K562 (cell line): Measurements from ENCODE around the gene TUBG2. TPM values are rescaled to one million over a fixed set of nuclear protein-coding genes. Genes with fewer than 3 reads are reported as not detected.

Experiments used
- CHD2 ChIP-seq: IDR thresholded peaks from 2 replicates; pipeline ENCODE4 v1.6.1; 2011; ENCODE audit warnings: low read depth, low read length
- ELF4 ChIP-seq: fragments of 450-650 bp; formaldehyde crosslinking; IDR thresholded peaks from 2 replicates; pipeline ENCODE4 v1.4.0; 2022; ENCODE audit warnings: missing genetic modification characterization
- FUS ChIP-seq: fragments of 200-400 bp; formaldehyde crosslinking; optimal IDR thresholded peaks from 2 replicates; pipeline ENCODE3; 2017; ENCODE audit warnings: low read depth, low read length
- HDAC3 ChIP-seq: fragments of 450-650 bp; IDR thresholded peaks from 2 replicates; pipeline ENCODE4 v1.6.1; 2018; ENCODE audit warnings: borderline replicate concordance, mild to moderate bottlenecking, moderate library complexity; ENCODE audit not compliant: partially characterized antibody
- HDAC8 ChIP-seq: fragments of 450-650 bp; IDR thresholded peaks from 2 replicates; pipeline ENCODE4 v1.6.1; 2016; ENCODE audit warnings: mild to moderate bottlenecking, missing genetic modification characterization, moderate library complexity, missing compliant biosample characterization
- KDM2B ChIP-seq: fragments of 250-450 bp; sonication (Bioruptor Pico); IDR thresholded peaks from 2 replicates; pipeline ENCODE4 v1.8.0; 2021; ENCODE audit warnings: mild to moderate bottlenecking, moderate library complexity
- PCBP2 ChIP-seq: fragments of 200-400 bp; formaldehyde crosslinking; IDR thresholded peaks from 2 replicates; pipeline ENCODE4 v1.6.1; 2018; ENCODE audit warnings: low read length, low read depth, mild to moderate bottlenecking, moderate library complexity; ENCODE audit not compliant: poor library complexity, severe bottlenecking
- TBP ChIP-seq: optimal IDR thresholded peaks from 2 replicates; pipeline ENCODE3; 2011; ENCODE audit warnings: low read depth, low read length, improper control_type of control experiment
- ZBTB7A ChIP-seq: IDR thresholded peaks from 2 replicates; pipeline ENCODE4 v1.6.1; 2011; ENCODE audit warnings: low read depth, mild to moderate bottlenecking, low read length, moderate library complexity, borderline replicate concordance; ENCODE audit not compliant: control insufficient read depth
- ZFX ChIP-seq: sonication (generic); formaldehyde crosslinking; IDR thresholded peaks from 2 replicates; pipeline ENCODE4 v1.8.0; 2022; ENCODE audit warnings: mild to moderate bottlenecking, missing genetic modification reagents, moderate library complexity
- ZNF212 ChIP-seq: fragments of 450-650 bp; formaldehyde crosslinking; IDR thresholded peaks from 2 replicates; pipeline ENCODE4 v1.4.0; 2020; ENCODE audit warnings: mild to moderate bottlenecking
- ZNF263 ChIP-seq: sonication (generic); formaldehyde crosslinking; IDR thresholded peaks from 2 replicates; pipeline ENCODE4 v1.8.0; 2022; ENCODE audit warnings: mild to moderate bottlenecking, missing genetic modification reagents, borderline replicate concordance
- ZNF444 ChIP-seq: fragments of 250-450 bp; sonication (Bioruptor Pico); IDR thresholded peaks from 2 replicates; pipeline ENCODE4 v1.4.0; 2020; ENCODE audit warnings: mild to moderate bottlenecking, moderate library complexity
- ZNF695 ChIP-seq: fragments of 450-650 bp; formaldehyde crosslinking; IDR thresholded peaks from 2 replicates; pipeline ENCODE4 v1.4.0; 2020; ENCODE audit warnings: mild to moderate bottlenecking, moderate library complexity
- ZNF740 ChIP-seq, 3 experiments: fragments of 200-800 bp in 1 of 3; sonication (Bioruptor generic) in 1 of 3; sonication (generic) in 1 of 3; formaldehyde crosslinking in 1 of 3; IDR thresholded peaks; 2 replicates each; pipeline versions ENCODE4 v1.6.1 to v1.8.0; 2016 to 2022; ENCODE audit warnings: mild to moderate bottlenecking in 2 of 3, missing compliant biosample characterization in 2 of 3, missing genetic modification characterization in 2 of 3, missing genetic modification reagents in 1 of 3
- ZNF76 ChIP-seq: fragments of 250-450 bp; sonication (Bioruptor Pico); IDR thresholded peaks from 2 replicates; pipeline ENCODE4 v1.4.0; 2020; ENCODE audit warnings: mild to moderate bottlenecking, moderate library complexity, borderline replicate concordance
- polyA plus RNA-seq, 8 experiments: library from polyadenylated mRNA; depleted of rRNA in 4 of 8; stranded (reverse) in 5 of 8; unstranded in 3 of 8; fragments of >200 nt; fragmentation: Nextera tagmentation in 2 of 8; fragmentation: Illumina TruSeq in 1 of 8; extraction: Ambion mirVana in 2 of 8; extraction: Trizol in 1 of 8; gene quantifications; 2 replicates each; pipeline versions ENCODE4 v1.2.1 to v1.2.3, GENCODE V29; 2011 to 2014; ENCODE audit warnings: inconsistent platforms in 1 of 8, missing spikeins in 1 of 8
- total RNA-seq, 7 experiments: library from RNA; depleted of rRNA in 6 of 7; stranded (reverse); fragments of >200 nt in 6 of 7; fragmentation: Illumina TruSeq in 2 of 7; extraction: Trizol in 2 of 7; gene quantifications; 2 replicates each; pipeline versions ENCODE4 v1.2.1 to v1.2.3, GENCODE V29; 2011 to 2021; ENCODE audit warnings: low replicate concordance in 1 of 7
- TF ChIP-seq, protein P1 (sequence below), 2 experiments: fragments of 200-800 bp in 1 of 2; sonication (Bioruptor generic) in 1 of 2; sonication (generic) in 1 of 2; formaldehyde crosslinking in 1 of 2; IDR thresholded peaks in 1 of 2; conservative IDR thresholded peaks in 1 of 2; 2 replicates each; pipeline versions ENCODE4 v1.5.0 to v1.6.1; 2016 to 2020; ENCODE audit warnings: missing compliant biosample characterization in 1 of 2, missing genetic modification characterization in 1 of 2, missing genetic modification reagents in 1 of 2
- TF ChIP-seq, protein P2 (sequence below): fragments of 450-650 bp; IDR thresholded peaks from 2 replicates; pipeline ENCODE4 v1.7.1; 2018; ENCODE audit warnings: mild to moderate bottlenecking, low read depth; ENCODE audit not compliant: partially characterized antibody

Gene TUBG2
- total and polyA plus RNA-seq, 9 of the 15 experiments (the other 6 are each of a cell fraction or from before 2014, with no cell fraction given), result 0.09 to 0.80 (median 0.24) TPM; not detected in 2

DNA sequence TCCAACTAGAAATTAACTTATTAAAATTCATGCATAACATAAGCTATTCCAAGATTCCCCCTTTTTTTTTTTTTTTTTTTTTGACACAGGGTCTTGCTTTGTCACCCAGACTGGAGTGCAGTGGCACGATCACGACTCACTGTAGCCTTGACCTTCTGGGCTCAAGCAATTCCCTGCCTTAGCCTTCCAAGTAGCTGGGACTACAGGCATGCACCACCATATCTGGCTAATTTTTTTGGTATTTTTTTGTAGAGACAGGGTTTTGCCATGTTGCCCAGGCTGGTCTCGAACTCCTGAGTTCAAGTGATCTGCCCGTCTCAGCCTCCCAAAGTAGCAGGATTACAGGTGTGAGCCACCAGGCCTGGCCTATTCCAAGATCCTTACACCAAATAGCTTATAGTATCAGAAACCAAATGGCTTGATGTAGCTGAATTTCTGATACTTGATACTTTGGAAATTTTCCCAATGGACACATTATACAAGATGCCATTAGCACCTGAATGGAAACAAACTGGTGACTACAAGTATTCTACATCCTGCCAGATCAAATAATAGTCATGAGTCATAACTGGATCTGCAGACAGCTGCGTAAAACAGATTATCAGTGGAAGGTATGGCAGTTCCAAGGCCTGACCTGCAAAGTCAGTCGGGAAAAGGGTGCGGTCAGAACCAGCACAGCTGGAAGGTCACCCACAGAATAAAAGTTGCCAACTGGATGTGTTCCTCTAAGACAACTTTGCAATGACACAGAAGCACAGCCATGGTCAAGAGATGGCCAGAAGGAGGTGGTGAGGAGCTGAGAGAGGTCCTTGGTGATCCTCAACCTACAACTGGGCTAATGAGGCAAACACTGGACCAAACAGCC lies 35.1 kb upstream of the TUBG2 start (continued):
- TF ChIP-seq, protein P1, sequence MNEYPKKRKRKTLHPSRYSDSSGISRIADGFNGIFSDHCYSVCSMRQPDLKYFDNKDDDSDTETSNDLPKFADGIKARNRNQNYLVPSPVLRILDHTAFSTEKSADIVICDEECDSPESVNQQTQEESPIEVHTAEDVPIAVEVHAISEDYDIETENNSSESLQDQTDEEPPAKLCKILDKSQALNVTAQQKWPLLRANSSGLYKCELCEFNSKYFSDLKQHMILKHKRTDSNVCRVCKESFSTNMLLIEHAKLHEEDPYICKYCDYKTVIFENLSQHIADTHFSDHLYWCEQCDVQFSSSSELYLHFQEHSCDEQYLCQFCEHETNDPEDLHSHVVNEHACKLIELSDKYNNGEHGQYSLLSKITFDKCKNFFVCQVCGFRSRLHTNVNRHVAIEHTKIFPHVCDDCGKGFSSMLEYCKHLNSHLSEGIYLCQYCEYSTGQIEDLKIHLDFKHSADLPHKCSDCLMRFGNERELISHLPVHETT (CRISPR knock-in tag; conservative IDR thresholded peaks at IDR 0.05 in 1 of 2, IDR thresholded peaks at IDR 0.05 in 1 of 2), result peak in 1 of 2 experiments; percentile 28; a peak in 1 of 4 replicates
- no peak for TF ChIP-seq PCBP2
- no peak for TF ChIP-seq CHD2
- no peak for TF ChIP-seq ELF4 (CRISPR knock-in tag)
- no peak for TF ChIP-seq ZNF695 (CRISPR knock-in tag)
- TF ChIP-seq, protein P2, sequence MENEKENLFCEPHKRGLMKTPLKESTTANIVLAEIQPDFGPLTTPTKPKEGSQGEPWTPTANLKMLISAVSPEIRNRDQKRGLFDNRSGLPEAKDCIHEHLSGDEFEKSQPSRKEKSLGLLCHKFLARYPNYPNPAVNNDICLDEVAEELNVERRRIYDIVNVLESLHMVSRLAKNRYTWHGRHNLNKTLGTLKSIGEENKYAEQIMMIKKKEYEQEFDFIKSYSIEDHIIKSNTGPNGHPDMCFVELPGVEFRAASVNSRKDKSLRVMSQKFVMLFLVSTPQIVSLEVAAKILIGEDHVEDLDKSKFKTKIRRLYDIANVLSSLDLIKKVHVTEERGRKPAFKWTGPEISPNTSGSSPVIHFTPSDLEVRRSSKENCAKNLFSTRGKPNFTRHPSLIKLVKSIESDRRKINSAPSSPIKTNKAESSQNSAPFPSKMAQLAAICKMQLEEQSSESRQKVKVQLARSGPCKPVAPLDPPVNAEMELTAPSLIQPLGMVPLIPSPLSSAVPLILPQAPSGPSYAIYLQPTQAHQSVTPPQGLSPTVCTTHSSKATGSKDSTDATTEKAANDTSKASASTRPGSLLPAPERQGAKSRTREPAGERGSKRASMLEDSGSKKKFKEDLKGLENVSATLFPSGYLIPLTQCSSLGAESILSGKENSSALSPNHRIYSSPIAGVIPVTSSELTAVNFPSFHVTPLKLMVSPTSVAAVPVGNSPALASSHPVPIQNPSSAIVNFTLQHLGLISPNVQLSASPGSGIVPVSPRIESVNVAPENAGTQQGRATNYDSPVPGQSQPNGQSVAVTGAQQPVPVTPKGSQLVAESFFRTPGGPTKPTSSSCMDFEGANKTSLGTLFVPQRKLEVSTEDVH, result no peak
- peak; percentile 35; the same call in 1 of the 2 replicates for TF ChIP-seq ZFX
- no peak for TF ChIP-seq ZNF740 (CRISPR knock-in tag; IDR thresholded peaks at IDR 0.05)
- no peak for TF ChIP-seq ZNF740 (tag; IDR thresholded peaks at IDR 0.05)
- TF ChIP-seq ZNF76 (CRISPR knock-in tag), result no peak
- no peak for TF ChIP-seq ZNF263 (CRISPR knock-in tag)
- TF ChIP-seq ZNF212 (CRISPR knock-in tag), result no peak
- no peak for TF ChIP-seq HDAC3
- no peak for TF ChIP-seq HDAC8
- TF ChIP-seq TBP, result no peak
- TF ChIP-seq ZNF444 (CRISPR knock-in tag), result no peak
- no peak for TF ChIP-seq ZBTB7A
- TF ChIP-seq FUS, result no peak
- 0 out of 2 replicates have a peak, but pooled peaks have one; percentile 37 for TF ChIP-seq KDM2B (CRISPR knock-in tag)
